Muscle of arm (tissue), 12 donors: Measurements from ENCODE around the gene KLF9. TPM values are rescaled to one million over a fixed set of nuclear protein-coding genes. Genes with fewer than 3 reads are reported as not detected.
"Not testable (repeated sequence)": the region's sequence is repeated elsewhere in the genome, so short reads cannot be mapped to it uniquely, and the experiment has no call there.

Experiments used
- DNase-seq: peaks from one replicate; pipeline ENCODE4 v3.0.0-alpha.2; 2013
- polyA plus RNA-seq, 12 donors: library from polyadenylated mRNA; unstranded; fragments of 120-200 nt; gene quantifications; one replicate each; pipeline ENCODE4 v1.2.1, GENCODE V29; 2013; ENCODE audit not compliant: insufficient read length in 12 of 12

The KLF9 gene
- polyA plus RNA-seq, 12 donors: 1.5 to 7.0 (median 3.1) TPM; not detected in 1

GRCh38 chr9:70405808-70406433, 8.5 kb downstream of the KLF9 start:
- no peak for DNase-seq

DNA sequence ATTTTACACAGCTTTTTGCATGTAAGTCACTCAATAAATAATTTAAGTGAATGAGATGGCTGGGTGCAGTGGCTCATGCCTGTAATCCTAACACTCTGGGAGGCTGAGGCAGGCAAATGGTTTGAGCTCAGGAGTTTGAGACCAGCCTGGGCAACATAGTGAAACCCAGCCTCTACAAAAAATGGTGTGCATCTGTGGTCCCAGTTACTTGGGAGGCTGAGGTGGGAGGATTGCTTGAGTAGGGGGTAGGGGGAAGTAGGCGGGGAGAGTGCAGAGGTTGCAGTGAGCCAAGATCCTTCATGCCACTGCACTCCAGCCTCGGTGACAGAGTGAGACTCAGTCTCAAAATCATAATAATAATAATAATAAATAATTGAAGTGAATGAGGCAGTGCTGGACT, 10.2 kb downstream of the KLF9 start:
- DNase-seq: no peak

DNA sequence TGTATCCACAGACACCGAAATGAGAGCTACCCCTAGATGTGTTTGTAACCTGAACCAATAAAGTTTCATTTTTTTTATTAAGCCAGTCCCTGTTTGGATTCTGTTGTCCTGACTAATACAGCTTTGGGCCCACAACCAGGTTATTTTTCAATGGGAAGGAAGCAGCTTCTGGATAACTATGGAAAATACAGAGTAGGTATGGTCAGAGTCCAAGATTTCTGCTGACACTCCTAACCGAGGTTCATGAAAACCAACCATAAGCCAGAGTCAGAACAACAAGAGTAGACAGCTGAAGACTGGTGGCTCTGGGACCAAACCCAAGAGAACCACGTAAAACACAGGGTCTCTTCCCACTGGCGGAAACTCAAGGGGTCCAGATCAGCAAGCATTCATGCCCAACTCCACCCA, 10.8 kb downstream of the KLF9 start:
- DNase-seq: no peak

DNA sequence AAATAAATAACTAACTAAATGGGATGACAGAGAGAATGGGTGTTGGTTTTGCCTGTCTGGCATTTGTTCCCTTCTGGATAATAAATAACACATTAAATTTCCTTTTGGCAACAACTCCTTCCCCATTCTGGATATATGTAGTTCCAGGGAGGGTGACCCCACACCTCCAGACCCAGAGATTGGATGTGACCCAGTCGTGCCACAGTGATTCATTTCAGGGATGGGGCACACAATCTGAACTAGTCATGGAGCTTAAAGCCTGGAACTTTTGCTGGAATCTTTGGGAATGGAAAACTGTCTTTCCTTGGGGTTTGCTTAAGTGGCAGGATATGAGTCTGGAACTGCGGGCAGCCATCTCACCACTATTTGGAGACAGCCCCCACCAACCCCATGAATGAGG, 11.3 kb downstream of the KLF9 start:
- no peak for DNase-seq

GRCh38 chr9:70402213-70402612, 12.2 kb downstream of the KLF9 start:
- no peak for DNase-seq

DNA sequence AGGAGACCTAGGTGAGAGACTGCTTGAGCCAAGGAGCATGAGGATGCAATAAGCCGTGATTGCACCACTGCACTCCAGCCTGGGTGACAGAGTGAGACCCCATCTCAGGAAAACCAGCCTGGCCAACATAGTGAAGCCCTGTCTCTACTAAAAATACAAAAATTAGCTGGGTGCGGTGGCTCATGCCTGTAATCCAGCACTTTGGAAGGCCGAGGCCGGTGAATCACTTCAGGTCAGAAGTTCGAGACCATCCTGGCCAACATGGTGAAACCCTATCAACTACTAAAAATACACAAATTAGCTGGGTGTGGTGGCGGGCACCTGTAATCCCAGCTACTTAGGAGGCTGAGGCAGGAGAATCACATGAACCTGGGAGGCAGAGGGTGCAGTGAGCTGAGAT, 13.2 kb downstream of the KLF9 start:
- DNase-seq: not testable (repeated sequence)

GRCh38 chr9:70400107-70400892, 14.2 kb downstream of the KLF9 start:
- DNase-seq: no peak

DNA sequence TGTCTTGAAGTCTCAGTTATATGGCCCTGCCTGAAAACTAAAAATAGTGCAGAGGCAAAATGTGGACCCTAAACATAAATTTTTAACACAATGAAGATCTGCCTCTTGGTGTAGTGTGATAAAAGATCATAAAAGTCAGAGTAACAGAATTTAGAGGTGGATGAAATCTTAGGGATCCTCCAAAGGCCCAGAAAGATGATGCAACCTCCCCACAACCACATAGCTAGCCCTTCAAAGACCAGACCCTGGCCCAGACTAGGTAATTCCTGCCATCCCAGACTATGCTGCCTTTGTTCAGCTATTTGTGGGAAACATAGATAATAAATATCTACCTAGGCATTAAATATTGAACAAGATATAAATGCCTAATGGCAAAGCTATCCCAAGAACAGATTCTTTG, 15.3 kb downstream of the KLF9 start:
- DNase-seq: no peak

DNA sequence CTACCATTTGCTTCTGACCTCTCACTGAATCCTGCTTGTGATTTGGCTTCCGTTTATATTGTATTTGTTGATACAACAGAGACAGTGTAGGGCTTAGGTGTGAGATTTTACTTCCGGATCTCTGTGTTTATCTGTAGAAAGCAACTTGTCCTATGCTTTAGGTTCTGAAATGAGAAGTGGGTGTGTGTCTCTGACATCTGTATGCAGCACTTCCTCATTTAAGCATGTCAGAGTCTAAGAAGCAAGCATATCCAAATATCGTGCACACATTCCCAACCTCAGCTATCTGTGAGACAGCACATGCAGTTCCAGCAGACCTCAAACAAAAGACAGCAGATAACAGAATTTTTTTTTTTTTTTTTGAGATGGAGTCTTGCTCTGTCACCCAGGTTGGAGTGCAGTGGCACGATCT, 16.3 kb downstream of the KLF9 start:
- DNase-seq: no peak

DNA sequence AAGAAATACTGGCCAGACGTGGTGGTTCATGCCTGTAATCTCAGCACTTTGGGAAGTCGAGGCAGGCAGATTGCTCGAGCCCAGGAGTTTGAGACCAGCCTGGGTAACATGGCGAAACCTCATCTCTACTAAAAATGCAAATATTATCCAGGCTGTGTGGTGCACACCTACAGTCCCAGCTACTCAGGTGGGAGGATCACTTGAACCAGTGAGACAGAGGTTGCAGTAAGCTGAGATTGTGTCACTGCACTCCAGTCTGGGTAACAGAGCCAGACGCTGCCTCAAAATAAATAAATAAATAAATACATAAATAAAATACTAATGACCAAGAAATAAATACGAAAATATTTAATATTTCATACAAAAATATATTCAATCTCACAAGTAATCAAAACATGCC, 18.8 kb downstream of the KLF9 start:
- no peak for DNase-seq

GRCh38 chr9:70392850-70393249, 21.6 kb downstream of the KLF9 start:
- DNase-seq: no peak

DNA sequence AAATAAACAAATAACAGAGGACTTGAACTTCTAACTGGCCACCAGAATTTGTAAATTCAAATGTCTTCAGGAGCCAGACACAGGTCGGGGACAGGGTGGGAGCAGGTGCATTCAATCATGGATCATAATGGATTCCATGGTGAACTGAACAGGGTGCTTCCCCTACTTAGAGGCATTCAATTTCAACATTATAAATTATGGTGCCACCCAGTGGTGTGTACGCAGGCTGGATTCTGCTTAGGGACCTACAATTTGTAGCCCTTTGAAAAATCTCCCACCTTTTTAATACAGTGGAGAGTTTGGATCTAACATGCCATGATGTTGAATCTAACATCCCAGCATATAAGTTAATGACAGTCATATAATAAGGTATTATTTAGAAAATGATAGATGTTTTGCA, 22.3 kb downstream of the KLF9 start:
- no peak for DNase-seq

- no peak for DNase-seq
These were observed 23.5 kb downstream of the KLF9 start for GRCh38 chr9:70390933-70391341.

- no peak for DNase-seq
These were observed 24.7 kb downstream of the KLF9 start for GRCh38 chr9:70389621-70390266.

- DNase-seq: no peak
These were observed 25.3 kb downstream of the KLF9 start for GRCh38 chr9:70389188-70389587.

DNA sequence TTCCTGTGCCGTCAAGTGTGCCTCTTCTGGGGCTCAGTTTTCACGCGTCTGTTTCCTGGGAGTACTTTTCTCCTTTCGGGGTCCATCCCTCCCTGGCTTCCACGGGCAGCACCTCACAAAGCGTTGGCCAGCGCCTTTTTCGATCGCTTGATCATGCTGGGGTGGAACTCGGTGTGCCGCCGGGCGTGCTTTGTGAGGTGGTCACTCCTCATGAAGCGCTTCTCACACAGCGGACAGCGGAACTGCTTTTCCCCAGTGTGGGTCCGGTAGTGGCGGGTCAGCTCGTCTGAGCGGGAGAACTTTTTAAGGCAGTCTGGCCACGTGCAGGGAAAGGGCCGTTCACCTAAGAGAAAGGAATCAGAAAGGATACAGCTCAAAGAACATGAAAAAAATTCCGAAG, 26.8 kb downstream of the KLF9 start:
- DNase-seq: no peak

DNA sequence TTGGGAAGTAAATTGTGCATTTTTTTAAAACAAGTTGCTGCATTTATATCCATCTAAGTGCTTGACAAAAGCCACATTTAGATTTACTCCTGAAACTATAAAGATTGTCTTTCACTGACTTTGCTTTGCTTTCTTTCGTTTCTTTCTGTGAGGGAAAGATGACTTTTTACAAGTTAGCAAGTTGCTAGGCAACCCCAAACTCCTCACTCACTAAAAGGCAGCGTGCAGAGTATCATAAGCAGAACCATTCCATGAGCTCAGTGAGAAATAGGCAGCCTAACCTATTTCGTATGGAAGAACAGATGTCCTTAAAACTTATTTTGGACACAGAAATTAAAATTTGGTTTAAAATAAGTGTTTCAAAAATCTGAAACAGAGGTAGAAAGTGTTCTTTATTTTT, 29.0 kb downstream of the KLF9 start:
- DNase-seq: no peak

- peak; percentile 25 for DNase-seq
These were observed 31.5 kb downstream of the KLF9 start for GRCh38 chr9:70382709-70383605.

GRCh38 chr9:70382046-70382708, 32.3 kb downstream of the KLF9 start:
- DNase-seq: no peak

DNA sequence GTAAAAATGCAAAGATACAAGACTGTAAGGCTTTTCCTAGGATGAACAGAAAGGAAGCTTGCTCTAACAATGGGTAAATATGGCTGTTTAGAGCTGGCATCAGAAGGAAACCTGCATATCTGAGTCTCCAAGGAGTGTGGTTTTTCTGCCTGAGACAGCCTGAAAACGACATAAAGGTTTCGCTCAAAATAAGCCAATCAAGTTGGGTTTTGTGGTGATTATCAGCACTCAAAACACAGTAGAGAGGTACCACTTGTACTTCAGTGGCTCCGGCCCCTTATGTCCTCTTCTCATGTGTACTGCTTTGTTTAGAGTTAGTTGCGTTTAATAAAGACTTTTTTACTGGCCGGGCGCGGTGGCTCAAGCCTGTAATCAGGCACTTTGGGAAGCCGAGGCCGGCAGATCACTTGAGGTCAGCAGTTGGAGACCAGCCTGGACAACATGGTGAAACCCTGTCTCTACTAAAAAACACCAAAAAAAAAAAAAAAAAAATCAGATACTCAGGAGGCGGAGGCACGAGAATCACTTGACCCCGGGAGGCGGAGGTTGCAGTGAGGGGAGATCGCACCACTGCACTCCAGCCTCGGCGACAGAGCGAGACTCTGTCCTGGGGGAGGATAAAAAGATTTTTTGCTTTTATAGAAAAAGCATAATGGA, 39.4 kb downstream of the KLF9 start:
- no peak for DNase-seq
